Peyer's patch (tissue), 4 donors: Measurements from ENCODE around the gene BMP8B. TPM values are rescaled to one million over a fixed set of nuclear protein-coding genes. Genes with fewer than 3 reads are reported as not detected.
"Not testable (repeated sequence)": the region's sequence is repeated elsewhere in the genome, so short reads cannot be mapped to it uniquely, and the experiment has no call there.

Experiments
- DNase-seq, 3 donors: peaks; one replicate each; pipeline ENCODE4 v3.0.0-alpha.2; 2017 to 2019
- H3K27ac ChIP-seq, 4 donors: fragments of 200-600 bp; sonication (generic); one replicate each; pipeline ENCODE4 v1.5.1; 2016 to 2019
- H3K27me3 ChIP-seq, 2 donors: fragments of 200-600 bp; sonication (generic); one replicate each; pipeline ENCODE4 v1.5.1; 2019
- H3K36me3 ChIP-seq, 3 donors: fragments of 200-600 bp; sonication (generic); one replicate each; pipeline ENCODE4 v1.5.1; 2016 to 2019
- H3K4me1 ChIP-seq, 4 donors: fragments of 200-600 bp; sonication (generic); one replicate each; pipeline ENCODE4 v1.5.1; 2016 to 2019
- H3K4me3 ChIP-seq, 4 donors: fragments of 200-600 bp; sonication (generic); 1 replicate in 3 of 4; 2 replicates in 1 of 4; pipeline ENCODE4 v1.5.1; 2016 to 2019; ENCODE audit warnings: mild to moderate bottlenecking in 1 of 4
- H3K9me3 ChIP-seq, 4 donors: fragments of 200-600 bp; sonication (generic); one replicate each; pipeline ENCODE4 v1.5.1; 2016 to 2019; ENCODE audit warnings: mild to moderate bottlenecking in 1 of 4
- POLR2A ChIP-seq, 2 donors: fragments of 450-650 bp; IDR thresholded peaks; one replicate each; pipeline ENCODE4 v1.5.1; 2017; ENCODE audit warnings: antibody characterized with exemption in 2 of 2, mild to moderate bottlenecking in 2 of 2, moderate library complexity in 2 of 2
- total RNA-seq, 4 donors: library from RNA; depleted of rRNA; stranded (reverse); fragments of >200 nt; gene quantifications; one replicate each; pipeline ENCODE4 v1.1.0, GENCODE V29; 2016
- TF ChIP-seq, protein P1 (sequence below), 6 experiments: fragments of 450-650 bp in 4 of 6; fragments of 200-600 bp in 2 of 6; sonication (generic) in 1 of 6; IDR thresholded peaks; one replicate each; pipeline ENCODE4 v1.5.1; 2017 to 2019; ENCODE audit warnings: antibody characterized with exemption in 6 of 6, mild to moderate bottlenecking in 3 of 6, moderate library complexity in 1 of 6

BMP8B gene
- total RNA-seq, 4 donors from 2014 or later, result 1.7 to 34.0 (median 15.7) TPM

GRCh38 chr1:39805385-39805784 is 16.7 kb upstream of the BMP8B start:
- no peak overlapping the region for H3K4me3 ChIP-seq
- no peak for DNase-seq
- no peaks in the 10 kb centered on the region for H3K9me3 ChIP-seq
- H3K36me3 ChIP-seq, result no peaks in the 10 kb centered on the region
- H3K4me1 ChIP-seq, result peaks cover 0 to 4% (median 0%) of the 10 kb centered on the region in 4 donors
- H3K27ac ChIP-seq, result no peak overlapping the region
- H3K27me3 ChIP-seq, result no peaks in the 10 kb centered on the region
- TF ChIP-seq POLR2A (IDR thresholded peaks at IDR 0.05), result no peak
- TF ChIP-seq, protein P1, sequence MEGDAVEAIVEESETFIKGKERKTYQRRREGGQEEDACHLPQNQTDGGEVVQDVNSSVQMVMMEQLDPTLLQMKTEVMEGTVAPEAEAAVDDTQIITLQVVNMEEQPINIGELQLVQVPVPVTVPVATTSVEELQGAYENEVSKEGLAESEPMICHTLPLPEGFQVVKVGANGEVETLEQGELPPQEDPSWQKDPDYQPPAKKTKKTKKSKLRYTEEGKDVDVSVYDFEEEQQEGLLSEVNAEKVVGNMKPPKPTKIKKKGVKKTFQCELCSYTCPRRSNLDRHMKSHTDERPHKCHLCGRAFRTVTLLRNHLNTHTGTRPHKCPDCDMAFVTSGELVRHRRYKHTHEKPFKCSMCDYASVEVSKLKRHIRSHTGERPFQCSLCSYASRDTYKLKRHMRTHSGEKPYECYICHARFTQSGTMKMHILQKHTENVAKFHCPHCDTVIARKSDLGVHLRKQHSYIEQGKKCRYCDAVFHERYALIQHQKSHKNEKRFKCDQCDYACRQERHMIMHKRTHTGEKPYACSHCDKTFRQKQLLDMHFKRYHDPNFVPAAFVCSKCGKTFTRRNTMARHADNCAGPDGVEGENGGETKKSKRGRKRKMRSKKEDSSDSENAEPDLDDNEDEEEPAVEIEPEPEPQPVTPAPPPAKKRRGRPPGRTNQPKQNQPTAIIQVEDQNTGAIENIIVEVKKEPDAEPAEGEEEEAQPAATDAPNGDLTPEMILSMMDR (IDR thresholded peaks at IDR 0.05), result no peak

- TF ChIP-seq POLR2A (IDR thresholded peaks at IDR 0.05), result no peak
- TF ChIP-seq, protein P1 (IDR thresholded peaks at IDR 0.05), result no peak
- no peak overlapping the region for H3K4me3 ChIP-seq
- DNase-seq, result no peak
- H3K27ac ChIP-seq, result no peak overlapping the region
- H3K4me1 ChIP-seq, result peaks cover 0 to 20% (median 2%) of the 10 kb centered on the region in 4 donors
- no peaks in the 10 kb centered on the region for H3K9me3 ChIP-seq
- no peaks in the 10 kb centered on the region for H3K36me3 ChIP-seq
- no peaks in the 10 kb centered on the region for H3K27me3 ChIP-seq
Measured at GRCh38 chr1:39802496-39803260, 14.0 kb upstream of the BMP8B start.

DNA sequence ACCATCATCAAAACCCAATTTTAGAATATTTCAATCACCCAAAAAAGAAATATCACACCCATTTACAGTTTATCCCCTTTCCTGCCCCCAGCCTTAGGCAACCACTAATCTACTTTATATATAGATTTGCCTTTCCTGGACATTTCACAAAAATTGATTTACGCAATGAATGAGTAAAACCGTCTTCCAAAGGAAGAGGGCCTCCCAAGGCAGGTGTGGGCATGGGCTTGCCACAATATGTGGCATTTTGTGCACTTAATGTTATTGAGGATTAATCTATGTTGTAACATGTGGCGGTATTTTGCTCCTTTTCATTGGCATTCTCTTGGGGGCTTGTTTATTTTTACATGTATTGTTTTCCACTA is 11.8 kb upstream of the BMP8B start:
- DNase-seq, result no peak
- Histone ChIP-seq H3K4me3 (no peak overlapping the region), H3K4me1 (peaks cover 0 to 20% (median 2%) of the 10 kb centered on the region in 4 donors), H3K27ac (no peak overlapping the region), H3K36me3 (no peaks in the 10 kb centered on the region), H3K27me3 (no peaks in the 10 kb centered on the region), H3K9me3 (no peaks in the 10 kb centered on the region)
- TF ChIP-seq, protein P1 (IDR thresholded peaks at IDR 0.05), result no peak
- TF ChIP-seq POLR2A (IDR thresholded peaks at IDR 0.05), result no peak

DNA sequence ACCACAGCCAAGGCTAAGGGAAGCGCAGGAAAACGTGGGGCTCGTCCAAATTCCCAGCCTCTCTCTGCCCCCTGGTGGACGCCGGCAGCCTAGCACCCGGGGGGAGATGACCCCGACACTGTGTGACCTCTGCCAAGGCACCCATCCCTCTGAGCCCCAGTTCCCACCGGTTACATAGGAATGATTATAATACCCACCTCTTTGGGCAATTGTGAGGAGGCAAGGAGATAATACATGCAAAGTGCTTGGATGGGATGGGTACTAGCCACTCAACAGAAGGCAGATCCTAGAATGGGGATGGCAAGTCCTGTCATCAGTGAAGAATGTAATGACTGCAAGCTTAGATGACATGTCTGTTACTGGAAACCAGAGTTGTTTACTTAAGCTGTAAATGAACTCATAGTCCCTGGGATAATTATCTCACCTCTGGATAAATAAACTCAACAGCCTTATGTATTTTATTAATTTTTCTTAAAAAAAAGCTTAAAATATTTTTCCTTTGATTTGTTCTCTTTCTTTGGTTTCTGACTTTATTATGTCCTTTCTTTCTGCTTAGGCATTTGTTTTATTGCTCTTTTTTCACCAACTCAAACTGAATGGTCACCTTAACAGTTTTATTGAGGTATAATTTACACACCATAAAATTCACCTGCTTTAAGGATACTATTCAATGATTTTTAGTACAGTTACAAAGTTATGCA is 11.3 kb upstream of the BMP8B start:
- H3K36me3 ChIP-seq, result no peaks in the 10 kb centered on the region
- no peaks in the 10 kb centered on the region for H3K9me3 ChIP-seq
- DNase-seq, result peak; percentile 72 to 90 (median 85)
- peak overlapping the region; percentile 57 to 80 (median 70) for H3K27ac ChIP-seq
- no peak for TF ChIP-seq POLR2A (IDR thresholded peaks at IDR 0.05)
- TF ChIP-seq, protein P1 (IDR thresholded peaks at IDR 0.05), result peak; percentile 72 to 95 (median 92)
- peak overlapping the region; percentile 13 to 38 (median 30) for H3K4me3 ChIP-seq
- peaks cover 0 to 20% (median 2%) of the 10 kb centered on the region in 4 donors for H3K4me1 ChIP-seq
- no peaks in the 10 kb centered on the region for H3K27me3 ChIP-seq

DNA sequence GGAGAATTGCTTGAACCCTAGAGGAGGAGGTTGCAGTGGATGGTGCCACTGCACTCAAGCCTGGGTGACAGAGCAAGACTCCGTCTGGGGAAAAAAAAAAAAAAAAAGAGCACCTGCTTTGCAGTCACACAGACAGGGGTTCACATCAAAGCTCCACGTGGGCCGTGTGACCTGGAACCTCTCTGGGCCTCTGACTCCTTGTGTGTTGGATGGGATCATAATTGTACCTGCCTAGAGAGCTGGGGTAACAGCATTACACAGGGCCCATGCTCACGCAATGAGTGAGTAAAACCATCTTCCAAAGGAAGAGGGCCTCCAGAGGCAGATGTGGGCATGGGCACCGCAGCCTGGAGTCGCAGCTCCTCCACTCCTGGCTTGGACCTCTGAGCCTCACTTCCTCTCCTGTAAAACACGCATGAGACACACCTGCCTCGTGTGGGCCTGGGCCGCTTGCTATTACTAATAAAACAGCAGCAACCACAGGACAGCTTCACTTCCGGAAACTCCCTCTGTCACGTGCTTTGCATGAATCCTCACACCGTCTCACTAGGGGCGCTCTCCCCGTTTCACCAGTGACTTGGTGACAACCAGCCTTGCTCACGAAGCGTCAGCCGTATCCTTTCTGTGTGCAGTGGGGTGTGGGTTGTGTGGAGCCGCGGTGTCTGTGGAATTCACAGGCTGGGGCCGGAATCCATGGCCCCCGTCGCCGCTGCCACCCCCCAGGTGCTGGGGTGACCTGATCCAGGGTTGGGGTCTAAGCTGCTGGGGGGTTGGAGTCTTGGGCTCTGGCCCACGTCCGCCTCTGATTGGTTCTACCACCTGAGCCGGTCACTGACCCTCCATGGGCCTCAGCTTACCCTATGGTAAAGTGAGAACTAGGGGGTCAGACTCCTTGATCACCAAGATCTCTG is 10.4 kb upstream of the BMP8B start:
- not testable (repeated sequence) for H3K36me3 ChIP-seq
- Histone ChIP-seq H3K4me3 (peak overlapping the region; percentile 13 to 38 (median 30)), H3K27ac (peak overlapping the region; percentile 57 to 80 (median 70))

More for the DNA sequence above, 10.4 kb upstream of the BMP8B start:
- H3K4me1 ChIP-seq, result peaks cover 0 to 20% (median 2%) of the 10 kb centered on the region in 4 donors
- H3K9me3 ChIP-seq, H3K27me3 ChIP-seq: not testable (repeated sequence)
- peak; percentile 87 to 97 (median 95) for DNase-seq
- TF ChIP-seq, protein P1 (IDR thresholded peaks at IDR 0.05), result peak in 4 of 6 experiments; percentile 47 to 71 (median 59)
- TF ChIP-seq POLR2A (IDR thresholded peaks at IDR 0.05), result peak; percentile 53 to 67
